Measurements from ENCODE around the gene FIP1L1. TPM values are rescaled to one million over a fixed set of nuclear protein-coding genes. Genes with fewer than 3 reads are reported as not detected.
A peak's percentile ranks its signal among the peaks of the same experiment; 100 is the strongest.

The FIP1L1 gene
- total and polyA plus RNA-seq, 2 of the 13 experiments (the other 11 are each of a cell fraction or from before 2014, with no cell fraction given): 14.9 to 69.4 TPM

GRCh38 chr4:53377319-53378170, at the start of gene FIP1L1 (continued):
- TF ChIP-seq, protein P1, sequence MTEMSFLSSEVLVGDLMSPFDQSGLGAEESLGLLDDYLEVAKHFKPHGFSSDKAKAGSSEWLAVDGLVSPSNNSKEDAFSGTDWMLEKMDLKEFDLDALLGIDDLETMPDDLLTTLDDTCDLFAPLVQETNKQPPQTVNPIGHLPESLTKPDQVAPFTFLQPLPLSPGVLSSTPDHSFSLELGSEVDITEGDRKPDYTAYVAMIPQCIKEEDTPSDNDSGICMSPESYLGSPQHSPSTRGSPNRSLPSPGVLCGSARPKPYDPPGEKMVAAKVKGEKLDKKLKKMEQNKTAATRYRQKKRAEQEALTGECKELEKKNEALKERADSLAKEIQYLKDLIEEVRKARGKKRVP (CRISPR knock-in tag; IDR thresholded peaks at IDR 0.05): no peak
- TF ChIP-seq ZFP41 (CRISPR knock-in tag; IDR thresholded peaks at IDR 0.05; ENCODE audit: borderline replicate concordance) (0 out of 2 replicates have a peak, but pooled peaks have one; percentile 25), ZNF274 (CRISPR knock-in tag; IDR thresholded peaks at IDR 0.05) (peak; percentile 88; the same call in 1 of the 2 replicates), ZNF557 (CRISPR knock-in tag; IDR thresholded peaks at IDR 0.05) (no peak), MXD4 (CRISPR knock-in tag; IDR thresholded peaks at IDR 0.05) (no peak), DRAP1 (CRISPR knock-in tag; IDR thresholded peaks at IDR 0.05) (peak; percentile 64), ZFX (CRISPR knock-in tag; IDR thresholded peaks at IDR 0.05; ENCODE audit: low read depth) (peak; percentile 94), MAX (IDR thresholded peaks at IDR 0.05) (peak; percentile 66), ZNF616 (CRISPR knock-in tag; IDR thresholded peaks at IDR 0.05; ENCODE audit: low read depth) (no peak), ZNF143 (CRISPR knock-in tag; IDR thresholded peaks at IDR 0.05) (0 out of 2 replicates have a peak, but pooled peaks have one; percentile 31), BRCA1 (CRISPR knock-in tag; IDR thresholded peaks at IDR 0.05) (no peak), ZNF878 (CRISPR knock-in tag; IDR thresholded peaks at IDR 0.05) (no peak), ZSCAN31 (CRISPR knock-in tag; IDR thresholded peaks at IDR 0.05; ENCODE audit: low read depth) (peak; percentile 73), TOE1 (CRISPR knock-in tag; IDR thresholded peaks at IDR 0.05) (peak; percentile 47; the same call in 1 of the 2 replicates), ZBTB26 (CRISPR knock-in tag; IDR thresholded peaks at IDR 0.05; ENCODE audit: borderline replicate concordance) (peak; percentile 19; the same call in 1 of the 2 replicates), HMG20A (CRISPR knock-in tag; IDR thresholded peaks at IDR 0.05; ENCODE audit: borderline replicate concordance) (no peak), TCF7L2 (IDR thresholded peaks at IDR 0.05; ENCODE audit: low read depth, low read length) (no peak), SIN3A (IDR thresholded peaks at IDR 0.05; ENCODE audit: borderline replicate concordance, low read depth, low read length) (0 out of 2 replicates have a peak, but pooled peaks have one; percentile 57), ZFP36L1 (CRISPR knock-in tag; IDR thresholded peaks at IDR 0.05) (0 out of 2 replicates have a peak, but pooled peaks have one; percentile 39), SATB2 (CRISPR knock-in tag; IDR thresholded peaks at IDR 0.05) (peak; percentile 39; the same call in 1 of the 2 replicates)
- TF ChIP-seq, protein P2, sequence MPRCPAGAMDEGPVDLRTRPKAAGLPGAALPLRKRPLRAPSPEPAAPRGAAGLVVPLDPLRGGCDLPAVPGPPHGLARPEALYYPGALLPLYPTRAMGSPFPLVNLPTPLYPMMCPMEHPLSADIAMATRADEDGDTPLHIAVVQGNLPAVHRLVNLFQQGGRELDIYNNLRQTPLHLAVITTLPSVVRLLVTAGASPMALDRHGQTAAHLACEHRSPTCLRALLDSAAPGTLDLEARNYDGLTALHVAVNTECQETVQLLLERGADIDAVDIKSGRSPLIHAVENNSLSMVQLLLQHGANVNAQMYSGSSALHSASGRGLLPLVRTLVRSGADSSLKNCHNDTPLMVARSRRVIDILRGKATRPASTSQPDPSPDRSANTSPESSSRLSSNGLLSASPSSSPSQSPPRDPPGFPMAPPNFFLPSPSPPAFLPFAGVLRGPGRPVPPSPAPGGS (CRISPR knock-in tag; IDR thresholded peaks at IDR 0.05): peak; percentile 74
- TF ChIP-seq, protein P3, sequence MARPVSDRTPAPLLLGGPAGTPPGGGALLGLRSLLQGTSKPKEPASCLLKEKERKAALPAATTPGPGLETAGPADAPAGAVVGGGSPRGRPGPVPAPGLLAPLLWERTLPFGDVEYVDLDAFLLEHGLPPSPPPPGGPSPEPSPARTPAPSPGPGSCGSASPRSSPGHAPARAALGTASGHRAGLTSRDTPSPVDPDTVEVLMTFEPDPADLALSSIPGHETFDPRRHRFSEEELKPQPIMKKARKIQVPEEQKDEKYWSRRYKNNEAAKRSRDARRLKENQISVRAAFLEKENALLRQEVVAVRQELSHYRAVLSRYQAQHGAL (CRISPR knock-in tag; IDR thresholded peaks at IDR 0.05; ENCODE audit: not compliant biosample characterization): no peak
- TF ChIP-seq, protein P4, sequence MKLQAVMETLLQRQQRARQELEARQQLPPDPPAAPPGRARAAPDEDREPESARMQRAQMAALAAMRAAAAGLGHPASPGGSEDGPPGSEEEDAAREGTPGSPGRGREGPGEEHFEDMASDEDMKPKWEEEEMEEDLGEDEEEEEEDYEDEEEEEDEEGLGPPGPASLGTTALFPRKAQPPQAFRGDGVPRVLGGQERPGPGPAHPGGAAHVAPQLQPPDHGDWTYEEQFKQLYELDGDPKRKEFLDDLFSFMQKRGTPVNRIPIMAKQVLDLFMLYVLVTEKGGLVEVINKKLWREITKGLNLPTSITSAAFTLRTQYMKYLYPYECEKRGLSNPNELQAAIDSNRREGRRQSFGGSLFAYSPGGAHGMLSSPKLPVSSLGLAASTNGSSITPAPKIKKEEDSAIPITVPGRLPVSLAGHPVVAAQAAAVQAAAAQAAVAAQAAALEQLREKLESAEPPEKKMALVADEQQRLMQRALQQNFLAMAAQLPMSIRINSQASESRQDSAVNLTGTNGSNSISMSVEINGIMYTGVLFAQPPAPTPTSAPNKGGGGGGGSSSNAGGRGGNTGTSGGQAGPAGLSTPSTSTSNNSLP (IDR thresholded peaks at IDR 0.05; ENCODE audit: low read depth, low read length): peak; percentile 50; the same call in 1 of the 2 replicates
